PFSK-1 (cell line): ENCODE measurements around the gene FBXL13.

Experiments
- FOXP2 ChIP-seq: optimal IDR thresholded peaks from 2 replicates; pipeline ENCODE3; 2011; ENCODE audit warnings: borderline replicate concordance, control low read depth, inconsistent platforms; ENCODE audit not compliant: insufficient read depth; ENCODE audit errors: extremely low read length, extremely low read depth
- POLR2AphosphoS5 ChIP-seq: IDR thresholded peaks from 2 replicates; pipeline ENCODE4 v1.6.1; 2012; ENCODE audit warnings: low read depth, mild to moderate bottlenecking, control low read depth, low read length, moderate library complexity
- REST ChIP-seq, 2 experiments: IDR thresholded peaks; 2 replicates each; pipeline versions ENCODE4 v1.6.1 to v1.8.0; 2011 to 2012; ENCODE audit warnings: low read depth in 2 of 2, low read length in 2 of 2, control low read depth in 1 of 2, inconsistent platforms in 1 of 2, mild to moderate bottlenecking in 1 of 2, moderate library complexity in 1 of 2; ENCODE audit not compliant: insufficient read depth in 1 of 2
- SIN3A ChIP-seq: IDR thresholded peaks from 2 replicates; pipeline ENCODE4 v1.6.1; 2012; ENCODE audit warnings: mild to moderate bottlenecking, low read length, moderate library complexity, borderline replicate concordance; ENCODE audit not compliant: insufficient read depth
- TAF1 ChIP-seq: IDR thresholded peaks from 2 replicates; pipeline ENCODE4 v1.6.1; 2012; ENCODE audit warnings: low read length, control low read depth, borderline replicate concordance; ENCODE audit not compliant: insufficient read depth

- TF ChIP-seq REST (IDR thresholded peaks at IDR 0.05; ENCODE audit: insufficient read depth in 1 of 2, low read depth in 2 of 2, low read length in 2 of 2) (no peak), SIN3A (no peak), POLR2AphosphoS5 (no peak), TAF1 (no peak), FOXP2 (no peak)
Measured at GRCh38 chr7:102813191-102814024, 261.2 kb downstream of the FBXL13 start.
